Stomach (tissue), 9 donors: ENCODE results near the gene ZNF611. TPM values are rescaled to one million over a fixed set of nuclear protein-coding genes. Genes with fewer than 3 reads are reported as not detected.

Experiments used
- DNase-seq, 2 donors: peaks; one replicate each; pipeline versions ENCODE4 v3.0.0 to v3.0.0-alpha.2; 2013 to 2019
- H3K27ac ChIP-seq, 5 donors: fragments of 200-600 bp in 4 of 5; sonication (generic) in 4 of 5; one replicate each; pipeline ENCODE4 v1.5.1; 2013 to 2019; ENCODE audit warnings: mild to moderate bottlenecking in 1 of 5, moderate library complexity in 1 of 5
- H3K27me3 ChIP-seq, 3 donors: fragments of 200-600 bp; sonication (generic); one replicate each; pipeline ENCODE4 v1.5.1; 2017 to 2019; ENCODE audit warnings: mixed run types in 1 of 3
- H3K36me3 ChIP-seq, 4 donors: fragments of 200-600 bp; sonication (generic); 1 replicate in 3 of 4; 2 replicates in 1 of 4; pipeline ENCODE4 v1.5.1; 2016 to 2019
- H3K4me1 ChIP-seq, 4 donors: fragments of 200-600 bp; sonication (generic); one replicate each; pipeline ENCODE4 v1.5.1; 2016 to 2019
- H3K4me3 ChIP-seq, 4 donors: fragments of 200-600 bp; sonication (generic) in 3 of 4; one replicate each; pipeline ENCODE4 v1.5.1; 2016 to 2019; ENCODE audit warnings: mild to moderate bottlenecking in 1 of 4
- H3K9me3 ChIP-seq, 4 donors: fragments of 200-600 bp; sonication (generic); one replicate each; pipeline ENCODE4 v1.5.1; 2016 to 2019
- CTCF ChIP-seq, 7 experiments: fragments of 450-650 bp in 4 of 7; fragments of 200-600 bp in 3 of 7; sonication (generic) in 3 of 7; IDR thresholded peaks; one replicate each; pipeline ENCODE4 v1.5.1; 2016 to 2019; ENCODE audit warnings: antibody characterized with exemption in 7 of 7, control low read depth in 2 of 7, mild to moderate bottlenecking in 1 of 7
- EP300 ChIP-seq: sonication (generic); formaldehyde crosslinking; IDR thresholded peaks from one replicate; pipeline ENCODE4 v1.6.1; 2017; ENCODE audit warnings: antibody characterized with exemption
- POLR2A ChIP-seq, 4 donors: fragments of 450-650 bp; IDR thresholded peaks; one replicate each; pipeline ENCODE4 v1.6.1; 2016; ENCODE audit warnings: antibody characterized with exemption in 4 of 4, control low read depth in 2 of 4, mild to moderate bottlenecking in 1 of 4, moderate library complexity in 1 of 4
- POLR2AphosphoS5 ChIP-seq, 3 donors: sonication (generic); formaldehyde crosslinking; IDR thresholded peaks; one replicate each; pipeline ENCODE4 v1.6.1; 2016; ENCODE audit warnings: antibody characterized with exemption in 3 of 3
- WGBS, 5 donors: extraction: QIAGEN DNeasy Blood & Tissue Kit in 3 of 5; methylation state at CpG; one replicate each; pipeline versions ENCODE4 v1.1.5 to v1.1.7; 2013 to 2018; 5-methylcytosine and 5-hydroxymethylcytosine counted together
- intact Hi-C: fragments of 100-400 bp; cut with DNase I; formaldehyde crosslinking; loops from one replicate; pipeline ENCODE4 v1.15.1; 2023; ENCODE audit warnings: low total_unique reads
- polyA plus RNA-seq, 3 donors: library from polyadenylated mRNA; stranded (reverse); fragments of 200-250 nt; gene quantifications; one replicate each; pipeline ENCODE4 v1.2.3, GENCODE V29; 2013
- total RNA-seq, 5 donors: library from RNA; depleted of rRNA; stranded (reverse); fragments of >200 nt; gene quantifications; one replicate each; pipeline versions ENCODE4 v1.1.0 to v1.2.3, GENCODE V29; 2014 to 2016
- donor health status: healthy with polysubstance abuse.
- donor health status: Bipolar disorder and iron deficiency.
- donor health status: healthy.

ZNF611 gene
- total and polyA plus RNA-seq, 8 donors, result 1.6 to 58.5 (median 6.3) TPM

GRCh38 chr19:52666506-52666905, 68.3 kb downstream of the ZNF611 start:
- no peak overlapping the region for H3K4me3 ChIP-seq
- no peak for TF ChIP-seq CTCF (IDR thresholded peaks at IDR 0.05)
- TF ChIP-seq EP300, result no peak
- no peak for TF ChIP-seq POLR2AphosphoS5 (IDR thresholded peaks at IDR 0.05)
- TF ChIP-seq POLR2A (IDR thresholded peaks at IDR 0.05), result no peak

DNA sequence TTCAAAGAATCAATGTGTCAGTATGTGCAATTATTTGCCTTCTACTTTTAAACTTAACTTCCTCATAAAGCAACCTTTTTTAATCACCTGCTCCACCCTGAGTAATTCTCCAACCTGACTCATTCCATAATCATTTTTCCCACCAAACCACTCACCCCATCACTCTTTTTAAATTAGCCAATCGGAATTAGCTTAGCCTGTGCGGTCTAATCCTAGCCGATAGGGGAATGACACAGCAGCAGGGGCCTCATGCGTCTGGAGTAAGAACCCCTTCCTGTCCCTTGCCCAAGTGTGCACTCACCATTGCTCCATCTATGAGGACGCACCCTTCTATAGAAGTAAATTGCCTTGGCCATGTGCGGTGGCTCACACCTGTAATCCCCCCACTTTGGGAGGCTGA, 69.3 kb downstream of the ZNF611 start:
- H3K36me3 ChIP-seq, result peaks cover 0 to 30% (median 11%) of the 10 kb centered on the region in 4 donors
- TF ChIP-seq POLR2A (IDR thresholded peaks at IDR 0.05) (no peak), POLR2AphosphoS5 (IDR thresholded peaks at IDR 0.05) (no peak), EP300 (no peak), CTCF (IDR thresholded peaks at IDR 0.05) (no peak)
- H3K4me1 ChIP-seq, result peaks cover 0 to 6% (median 0%) of the 10 kb centered on the region in 4 donors
- no peaks in the 10 kb centered on the region for H3K27me3 ChIP-seq
- no peak overlapping the region for H3K4me3 ChIP-seq
- no peak overlapping the region for H3K27ac ChIP-seq
- peaks cover 0 to 10% (median 3%) of the 10 kb centered on the region in 4 donors for H3K9me3 ChIP-seq
- intact Hi-C loops, result no loop called here
- WGBS, 5 donors, result 77 to 85% (median 81%) methylated on average over 6 of the region's 6 CpGs
- DNase-seq, result peak in 1 of 2 donors; percentile 77

More at GRCh38 chr19:52666506-52666905, 68.3 kb downstream of the ZNF611 start:
- Histone ChIP-seq H3K27me3 (no peaks in the 10 kb centered on the region), H3K36me3 (peaks cover 0 to 22% (median 7%) of the 10 kb centered on the region in 4 donors), H3K9me3 (peaks cover 0 to 10% (median 3%) of the 10 kb centered on the region in 4 donors), H3K4me1 (peaks cover 0 to 6% (median 0%) of the 10 kb centered on the region in 4 donors), H3K27ac (no peak overlapping the region)
- intact Hi-C loops, result no loop called here
- no peak for DNase-seq

DNA sequence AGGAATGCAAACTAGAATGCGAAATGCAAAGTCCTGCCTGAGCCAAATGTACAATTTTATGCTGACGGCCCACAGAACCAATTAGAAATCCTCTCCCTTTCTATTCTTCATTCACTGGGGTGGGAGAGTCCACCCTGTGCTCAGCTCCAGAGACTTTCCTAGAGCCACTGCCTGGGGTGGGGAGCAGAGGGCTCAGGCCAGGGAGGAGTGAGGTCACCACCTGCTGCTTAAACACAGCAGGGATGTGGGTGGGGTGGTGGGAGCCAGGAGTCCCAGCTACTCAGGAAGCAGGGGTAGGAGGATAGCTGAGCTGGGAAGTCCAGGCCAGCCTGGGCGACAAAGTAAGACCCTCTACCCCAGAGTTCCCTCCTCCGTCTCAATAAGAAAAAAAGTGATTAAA, 69.8 kb downstream of the ZNF611 start:
- peaks cover 0 to 5% (median 3%) of the 10 kb centered on the region in 4 donors for H3K9me3 ChIP-seq
- H3K27me3 ChIP-seq, result no peaks in the 10 kb centered on the region
- TF ChIP-seq CTCF (IDR thresholded peaks at IDR 0.05), result no peak
- peaks cover 0 to 6% (median 0%) of the 10 kb centered on the region in 4 donors for H3K4me1 ChIP-seq
- WGBS, 5 donors, result 88 to 96% (median 94%) methylated on average over 4 of the region's 4 CpGs
- H3K4me3 ChIP-seq, result no peak overlapping the region
- H3K27ac ChIP-seq, result peak overlapping the region in 1 of 5 donors; percentile 17
- peaks cover 0 to 35% (median 16%) of the 10 kb centered on the region in 4 donors for H3K36me3 ChIP-seq
- DNase-seq, result peak in 1 of 2 donors; percentile 43
- intact Hi-C loops, result no loop called here

GRCh38 chr19:52664461-52664860, 70.4 kb downstream of the ZNF611 start:
- Histone ChIP-seq H3K27me3 (no peaks in the 10 kb centered on the region), H3K27ac (no peak overlapping the region), H3K9me3 (peaks cover 0 to 5% (median 0%) of the 10 kb centered on the region in 4 donors), H3K4me3 (no peak overlapping the region), H3K36me3 (peaks cover 0 to 41% (median 22%) of the 10 kb centered on the region in 4 donors), H3K4me1 (peaks cover 0 to 6% (median 0%) of the 10 kb centered on the region in 4 donors)
- intact Hi-C loops, result no loop called here
- TF ChIP-seq POLR2A (IDR thresholded peaks at IDR 0.05), result no peak
- TF ChIP-seq EP300, result no peak
- TF ChIP-seq POLR2AphosphoS5 (IDR thresholded peaks at IDR 0.05), result no peak
- no peak for TF ChIP-seq CTCF (IDR thresholded peaks at IDR 0.05)
- 61 to 73% (median 71%) methylated on average over 5 of the region's 5 CpGs for WGBS, 5 donors
- peak in 1 of 2 donors; percentile 67 for DNase-seq
